ENCODE results near the gene ALG14.

DNA sequence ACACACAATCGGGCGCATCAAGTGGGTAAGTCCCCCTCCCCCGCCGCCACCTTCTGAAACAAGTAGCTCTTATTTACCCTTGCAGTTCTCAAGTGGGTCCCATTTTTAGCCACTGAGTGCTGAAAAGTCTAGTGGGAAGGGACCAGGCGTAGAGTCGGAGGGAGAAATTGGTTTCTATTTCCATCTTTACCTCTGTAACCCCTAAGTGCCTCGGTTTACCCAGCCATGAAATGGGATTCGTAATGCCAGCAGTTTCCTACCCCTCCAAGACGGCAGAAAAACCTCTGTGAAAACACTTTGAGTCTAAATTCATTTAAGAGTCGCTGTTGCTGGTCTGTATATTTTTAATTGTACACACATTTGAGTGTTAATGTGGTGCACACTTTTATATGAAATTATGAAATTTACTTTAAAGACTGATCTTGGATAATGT lies 45.3 kb upstream of the ALG14 start:
- TF ChIP-seq, protein P1, sequence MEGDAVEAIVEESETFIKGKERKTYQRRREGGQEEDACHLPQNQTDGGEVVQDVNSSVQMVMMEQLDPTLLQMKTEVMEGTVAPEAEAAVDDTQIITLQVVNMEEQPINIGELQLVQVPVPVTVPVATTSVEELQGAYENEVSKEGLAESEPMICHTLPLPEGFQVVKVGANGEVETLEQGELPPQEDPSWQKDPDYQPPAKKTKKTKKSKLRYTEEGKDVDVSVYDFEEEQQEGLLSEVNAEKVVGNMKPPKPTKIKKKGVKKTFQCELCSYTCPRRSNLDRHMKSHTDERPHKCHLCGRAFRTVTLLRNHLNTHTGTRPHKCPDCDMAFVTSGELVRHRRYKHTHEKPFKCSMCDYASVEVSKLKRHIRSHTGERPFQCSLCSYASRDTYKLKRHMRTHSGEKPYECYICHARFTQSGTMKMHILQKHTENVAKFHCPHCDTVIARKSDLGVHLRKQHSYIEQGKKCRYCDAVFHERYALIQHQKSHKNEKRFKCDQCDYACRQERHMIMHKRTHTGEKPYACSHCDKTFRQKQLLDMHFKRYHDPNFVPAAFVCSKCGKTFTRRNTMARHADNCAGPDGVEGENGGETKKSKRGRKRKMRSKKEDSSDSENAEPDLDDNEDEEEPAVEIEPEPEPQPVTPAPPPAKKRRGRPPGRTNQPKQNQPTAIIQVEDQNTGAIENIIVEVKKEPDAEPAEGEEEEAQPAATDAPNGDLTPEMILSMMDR (IDR thresholded peaks at IDR 0.05): no peak
- TF ChIP-seq POLR2A (IDR thresholded peaks at IDR 0.05): no peak
